ENCODE results near the gene PRMT1.

- TF ChIP-seq POLR2AphosphoS2 (IDR thresholded peaks at IDR 0.05; ENCODE audit: low read depth, low read length) (no peak), ZBTB1 (CRISPR knock-in tag; IDR thresholded peaks at IDR 0.05; ENCODE audit: borderline replicate concordance) (no peak), TOPORS (CRISPR knock-in tag; IDR thresholded peaks at IDR 0.05) (no peak), HDAC6 (IDR thresholded peaks at IDR 0.05; ENCODE audit: low read depth, low read length) (no peak), ZNF639 (CRISPR knock-in tag; conservative IDR thresholded peaks at IDR 0.05) (no peak), CTCF (CRISPR knock-in tag; IDR thresholded peaks at IDR 0.05) (no peak), MXI1 (IDR thresholded peaks at IDR 0.05; ENCODE audit: borderline replicate concordance, low read depth, low read length) (no peak), JDP2 (CRISPR knock-in tag; IDR thresholded peaks at IDR 0.05; ENCODE audit: borderline replicate concordance) (no peak), NR2C2 (CRISPR knock-in tag; IDR thresholded peaks at IDR 0.05; ENCODE audit: borderline replicate concordance) (no peak)
These were observed 53.1 kb downstream of the PRMT1 start for GRCh38 chr19:49730166-49730565.

All from HepG2 (cell line).